Trophoblast cell (in vitro differentiated cells and primary cell): ENCODE results near the gene MBD3L1.

Experiments
- DNase-seq, 2 donors: peaks; one replicate each; pipeline ENCODE4 v3.0.0-alpha.2; 2016
- H2AFZ ChIP-seq: 2 replicates; pipeline ENCODE4 v1.6.1; 2013; ENCODE audit warnings: low read length, moderate library complexity, mild to moderate bottlenecking; ENCODE audit not compliant: insufficient read depth, poor library complexity
- H2AK5ac ChIP-seq: 2 replicates; pipeline ENCODE4 v1.6.1; 2013; ENCODE audit warnings: mild to moderate bottlenecking, low read length
- H2BK120ac ChIP-seq: 2 replicates; pipeline ENCODE4 v1.6.1; 2013; ENCODE audit warnings: low read length, mild to moderate bottlenecking, moderate library complexity; ENCODE audit not compliant: insufficient read depth, poor library complexity
- H2BK12ac ChIP-seq: 2 replicates; pipeline ENCODE4 v1.6.1; 2013; ENCODE audit warnings: mild to moderate bottlenecking, low read length, moderate library complexity
- H2BK5ac ChIP-seq: 2 replicates; pipeline ENCODE4 v1.6.1; 2013; ENCODE audit warnings: low read length, low read depth, moderate library complexity, mild to moderate bottlenecking; ENCODE audit not compliant: poor library complexity
- H3K14ac ChIP-seq: 2 replicates; pipeline ENCODE4 v1.6.1; 2013; ENCODE audit warnings: mild to moderate bottlenecking, low read length
- H3K18ac ChIP-seq: 2 replicates; pipeline ENCODE4 v1.6.1; 2013; ENCODE audit warnings: mild to moderate bottlenecking, low read length
- H3K23ac ChIP-seq: 2 replicates; pipeline ENCODE4 v1.6.1; 2013; ENCODE audit warnings: low read length
- H3K27ac ChIP-seq: 2 replicates; pipeline ENCODE4 v1.5.1; 2013; ENCODE audit warnings: low read depth, mild to moderate bottlenecking, inconsistent platforms, low read length, moderate library complexity
- H3K27me3 ChIP-seq: 2 replicates; pipeline ENCODE4 v1.6.1; 2013; ENCODE audit warnings: inconsistent platforms, mild to moderate bottlenecking, low read length, moderate library complexity; ENCODE audit not compliant: insufficient read depth
- H3K36me3 ChIP-seq, 2 experiments: 1 replicate in 1 of 2; 2 replicates in 1 of 2; pipeline ENCODE4 v1.6.1; 2013; ENCODE audit warnings: low read length in 2 of 2, mild to moderate bottlenecking in 2 of 2, moderate library complexity in 1 of 2; ENCODE audit not compliant: insufficient read depth in 2 of 2, control insufficient read depth in 1 of 2
- H3K4ac ChIP-seq: 2 replicates; pipeline ENCODE4 v1.6.1; 2013; ENCODE audit warnings: low read depth, mild to moderate bottlenecking, low read length, moderate library complexity
- H3K4me1 ChIP-seq, 2 experiments: 1 replicate in 1 of 2; 2 replicates in 1 of 2; pipeline ENCODE4 v1.6.1; 2013; ENCODE audit warnings: low read length in 2 of 2, mild to moderate bottlenecking in 2 of 2, moderate library complexity in 1 of 2; ENCODE audit not compliant: insufficient read depth in 2 of 2, control insufficient read depth in 1 of 2
- H3K4me2 ChIP-seq: 2 replicates; pipeline ENCODE4 v1.6.1; 2013; ENCODE audit warnings: inconsistent platforms, mild to moderate bottlenecking, low read length, moderate library complexity
- H3K4me3 ChIP-seq: 2 replicates; pipeline ENCODE4 v1.5.1; 2013; ENCODE audit warnings: mild to moderate bottlenecking, low read depth, low read length, inconsistent platforms
- H3K79me1 ChIP-seq: one replicate; pipeline ENCODE4 v1.6.1; 2013; ENCODE audit warnings: low read length
- H3K79me2 ChIP-seq: 2 replicates; pipeline ENCODE4 v1.6.1; 2013; ENCODE audit warnings: low read length, mild to moderate bottlenecking; ENCODE audit not compliant: control insufficient read depth, insufficient read depth, poor library complexity
- H3K9ac ChIP-seq: 2 replicates; pipeline ENCODE4 v1.6.1; 2013; ENCODE audit warnings: mild to moderate bottlenecking, low read length
- H3K9me3 ChIP-seq: 2 replicates; pipeline ENCODE4 v1.6.1; 2013; ENCODE audit warnings: low read depth, mild to moderate bottlenecking, control low read depth, inconsistent platforms, low read length; ENCODE audit not compliant: insufficient read depth
- H4K12ac ChIP-seq: 2 replicates; pipeline ENCODE4 v1.6.1; 2013; ENCODE audit warnings: low read depth, mild to moderate bottlenecking, low read length, moderate library complexity
- H4K8ac ChIP-seq: 2 replicates; pipeline ENCODE4 v1.6.1; 2013; ENCODE audit warnings: low read depth, mild to moderate bottlenecking, low read length, moderate library complexity
- H4K91ac ChIP-seq: one replicate; pipeline ENCODE4 v1.6.1; 2013; ENCODE audit warnings: low read depth, mild to moderate bottlenecking, low read length, moderate library complexity
- WGBS: extraction: QIAGEN DNeasy Blood & Tissue Kit; methylation state at CpG from one replicate; pipeline ENCODE4 v1.1.7; 2013; ENCODE audit warnings: missing lambda C conversion rate; ENCODE audit not compliant: insufficient read length, insufficient coverage; ENCODE audit errors: extremely low coverage; 5-methylcytosine and 5-hydroxymethylcytosine counted together

MBD3L1 gene

DNA sequence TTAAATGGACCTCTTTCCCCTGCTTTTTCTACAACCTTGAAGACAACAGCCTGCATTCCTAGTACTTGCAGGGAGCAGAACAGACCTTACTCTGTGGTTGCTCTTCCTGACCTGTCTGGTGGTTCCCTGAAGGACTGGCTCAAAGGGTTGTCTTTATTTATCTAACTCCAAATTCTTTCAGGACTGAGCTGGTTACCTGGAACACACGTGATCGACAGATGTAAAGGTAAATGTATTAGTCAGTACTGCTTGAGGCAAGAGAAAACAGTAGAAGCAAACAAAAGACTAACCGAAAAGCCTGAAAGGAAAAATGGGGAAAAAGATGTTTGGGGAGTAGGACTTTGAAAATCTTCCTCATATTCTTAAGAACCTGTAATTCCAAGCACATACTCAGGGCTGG, 18.0 kb upstream of the MBD3L1 start:
- no peak overlapping the region for H3K4ac ChIP-seq
- H3K23ac ChIP-seq = no peak overlapping the region
- H4K91ac ChIP-seq = no peak overlapping the region
- H3K4me2 ChIP-seq = no peak overlapping the region
- no peak overlapping the region for H3K4me3 ChIP-seq
- no peaks in the 10 kb centered on the region for H3K4me1 ChIP-seq
- peaks cover 20% of the 10 kb centered on the region for H3K9me3 ChIP-seq
- H2AFZ ChIP-seq = no peak overlapping the region
- WGBS = no CpG with 5 or more reads among the region's 3 CpGs
- H3K14ac ChIP-seq = no peak overlapping the region
- peaks cover 16 to 35% of the 10 kb centered on the region in 2 experiments for H3K36me3 ChIP-seq
- H3K79me2 ChIP-seq = no peaks in the 10 kb centered on the region
- no peak overlapping the region for H3K18ac ChIP-seq
- H2BK12ac ChIP-seq = no peak overlapping the region
- H3K27ac ChIP-seq = no peak overlapping the region
- no peak overlapping the region for H3K9ac ChIP-seq
- no peaks in the 10 kb centered on the region for H3K79me1 ChIP-seq
- H4K8ac ChIP-seq = no peak overlapping the region
- H2BK5ac ChIP-seq = no peak overlapping the region
- no peak overlapping the region for H2AK5ac ChIP-seq
- no peak overlapping the region for H2BK120ac ChIP-seq
- no peak for DNase-seq
- no peaks in the 10 kb centered on the region for H3K27me3 ChIP-seq
- H4K12ac ChIP-seq = no peak overlapping the region

DNA sequence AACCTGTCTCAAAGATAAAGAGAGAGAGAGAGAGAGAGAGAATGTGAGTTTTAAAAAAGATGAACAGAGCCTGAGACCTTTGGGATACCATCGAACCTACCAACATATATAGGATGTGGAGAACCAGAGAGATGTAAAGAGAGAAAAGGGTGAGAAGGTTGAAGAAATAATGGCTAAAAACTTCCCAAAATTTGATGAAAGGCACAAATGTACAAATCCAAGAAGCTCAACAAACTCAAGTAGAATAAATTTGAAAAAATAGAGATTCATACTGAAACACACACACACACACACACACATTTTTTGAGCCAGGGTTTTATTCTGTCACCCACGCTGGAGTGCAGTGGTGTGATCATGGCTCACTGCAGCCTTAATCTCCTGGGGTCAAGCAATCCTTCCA, 16.4 kb upstream of the MBD3L1 start:
- H3K27ac ChIP-seq = no peak overlapping the region
- H3K36me3 ChIP-seq = peaks cover 25 to 40% of the 10 kb centered on the region in 2 experiments
- no peaks in the 10 kb centered on the region for H3K27me3 ChIP-seq
- H3K79me2 ChIP-seq = no peaks in the 10 kb centered on the region
- no peak overlapping the region for H3K14ac ChIP-seq
- H3K4ac ChIP-seq = no peak overlapping the region
- no peak overlapping the region for H3K18ac ChIP-seq
- no peak overlapping the region for H3K23ac ChIP-seq
- no peak overlapping the region for H3K9ac ChIP-seq
- no peak overlapping the region for H2BK5ac ChIP-seq
- no peak overlapping the region for H2AFZ ChIP-seq
- H4K8ac ChIP-seq = no peak overlapping the region
- H3K4me2 ChIP-seq = no peak overlapping the region
- H2AK5ac ChIP-seq = no peak overlapping the region
- H3K4me1 ChIP-seq = no peaks in the 10 kb centered on the region
- WGBS = no CpG with 5 or more reads among the region's 2 CpGs
- no peak overlapping the region for H2BK120ac ChIP-seq
- H3K4me3 ChIP-seq = no peak overlapping the region
- peaks cover 19% of the 10 kb centered on the region for H3K9me3 ChIP-seq
- H4K91ac ChIP-seq = no peak overlapping the region
- H4K12ac ChIP-seq = no peak overlapping the region
- H3K79me1 ChIP-seq = no peaks in the 10 kb centered on the region
- DNase-seq = no peak
- H2BK12ac ChIP-seq = no peak overlapping the region

DNA sequence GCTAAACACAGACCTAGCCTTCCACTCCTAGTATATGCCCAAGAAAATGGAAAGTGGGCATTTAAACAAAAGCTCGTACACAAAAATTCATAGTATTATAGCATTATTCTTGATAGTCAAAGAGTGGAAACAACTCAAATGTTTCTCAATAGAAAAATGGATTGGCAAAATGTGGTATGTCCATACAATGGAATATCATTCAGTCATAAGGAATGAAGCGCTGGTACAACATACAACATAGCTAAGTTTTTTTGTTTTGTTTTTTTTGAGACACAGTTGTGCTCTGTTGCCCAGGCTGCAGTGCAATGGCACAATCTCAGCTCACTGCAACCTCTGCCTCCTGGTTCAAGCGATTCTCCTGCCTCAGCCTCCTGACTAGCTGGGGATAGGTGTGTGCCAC, 11.9 kb upstream of the MBD3L1 start:
- no peaks in the 10 kb centered on the region for H3K27me3 ChIP-seq
- H2BK5ac ChIP-seq = no peak overlapping the region

DNA sequence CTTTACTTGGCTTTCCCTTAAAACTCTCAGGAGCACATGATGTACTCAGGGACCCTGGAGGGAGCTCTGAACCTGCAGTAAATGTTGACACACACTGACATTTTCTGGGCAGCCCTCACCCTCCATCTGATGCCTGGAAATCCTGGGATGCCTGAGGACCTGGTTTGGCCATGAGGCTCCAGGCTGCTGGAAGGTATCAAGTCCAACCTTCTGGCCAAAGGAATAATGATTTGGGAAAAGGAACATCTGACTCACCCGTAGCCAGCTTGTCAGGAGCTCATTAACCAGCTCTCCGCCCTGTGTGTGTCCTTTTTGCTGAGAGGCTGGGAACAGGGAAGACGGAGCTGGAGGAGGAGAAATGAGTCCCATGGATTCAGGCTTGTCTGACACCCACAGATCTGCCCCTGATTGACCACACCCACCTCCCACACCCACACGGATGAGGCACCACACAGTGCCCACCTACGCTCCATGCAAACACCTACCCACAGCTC, 10.4 kb upstream of the MBD3L1 start:
- WGBS = no CpG with 5 or more reads among the region's 5 CpGs
- Histone ChIP-seq H3K14ac (no peak overlapping the region), H2BK5ac (no peak overlapping the region)

More for the DNA sequence above, 11.9 kb upstream of the MBD3L1 start:
- H3K4me3 ChIP-seq = no peak overlapping the region
- no peak overlapping the region for H2AK5ac ChIP-seq
- H3K27ac ChIP-seq = no peak overlapping the region
- H3K79me1 ChIP-seq = no peaks in the 10 kb centered on the region
- H3K9me3 ChIP-seq = peaks cover 23% of the 10 kb centered on the region
- H3K14ac ChIP-seq = no peak overlapping the region
- no peak overlapping the region for H3K18ac ChIP-seq
- no peak overlapping the region for H4K91ac ChIP-seq
- H4K8ac ChIP-seq = no peak overlapping the region
- H2BK12ac ChIP-seq = no peak overlapping the region
- no peak overlapping the region for H2BK120ac ChIP-seq
- H3K23ac ChIP-seq = no peak overlapping the region
- no peaks in the 10 kb centered on the region for H3K79me2 ChIP-seq
- peaks cover 49 to 57% of the 10 kb centered on the region in 2 experiments for H3K36me3 ChIP-seq
- no peak overlapping the region for H3K4me2 ChIP-seq
- H4K12ac ChIP-seq = no peak overlapping the region
- no peak overlapping the region for H3K4ac ChIP-seq
- no CpG with 5 or more reads among the region's 3 CpGs for WGBS
- H3K9ac ChIP-seq = no peak overlapping the region
- DNase-seq = no peak
- no peaks in the 10 kb centered on the region for H3K4me1 ChIP-seq
- H2AFZ ChIP-seq = no peak overlapping the region

More for the DNA sequence above, 10.4 kb upstream of the MBD3L1 start:
- no peak overlapping the region for H2BK12ac ChIP-seq
- H4K8ac ChIP-seq = no peak overlapping the region
- no peak overlapping the region for H2AK5ac ChIP-seq
- H3K4me2 ChIP-seq = no peak overlapping the region
- H3K4me1 ChIP-seq = no peaks in the 10 kb centered on the region
- no peak overlapping the region for H3K18ac ChIP-seq
- no peak overlapping the region for H3K27ac ChIP-seq
- no peak overlapping the region for H3K9ac ChIP-seq
- peaks cover 44 to 54% of the 10 kb centered on the region in 2 experiments for H3K36me3 ChIP-seq
- H4K12ac ChIP-seq = no peak overlapping the region
- no peak overlapping the region for H4K91ac ChIP-seq
- no peak overlapping the region for H3K4ac ChIP-seq
- H3K9me3 ChIP-seq = peaks cover 18% of the 10 kb centered on the region
- no peak overlapping the region for H3K4me3 ChIP-seq
- no peaks in the 10 kb centered on the region for H3K27me3 ChIP-seq
- H3K79me2 ChIP-seq = no peaks in the 10 kb centered on the region
- no peak overlapping the region for H2AFZ ChIP-seq
- no peak overlapping the region for H2BK120ac ChIP-seq
- no peak for DNase-seq
- no peak overlapping the region for H3K23ac ChIP-seq
- H3K79me1 ChIP-seq = no peaks in the 10 kb centered on the region
